GM12878 (cell line): ENCODE measurements around the gene PRKCZ. TPM values are rescaled to one million over a fixed set of nuclear protein-coding genes. Genes with fewer than 3 reads are reported as not detected.

Experiments
- ATAC-seq: fragments of 200-7000 bp; cut with Tn5 transposase; 3 replicates; pipeline ENCODE4 v1.9.1; 2020; ENCODE audit warnings: mild to moderate bottlenecking, moderate library complexity
- BruUV-seq: library from RNA; stranded (reverse); fragments of 400-500 nt; replicated peaks from 2 replicates; lab custom pipeline; 2021; lab: Mats Ljungman, UMichigan
- CTCF ChIA-PET: fragments of 300-600 bp; sonication (Branson Sonifier 250); formaldehyde crosslinking; extraction: SDS; loops from one replicate; lab custom pipeline; 2021; ENCODE audit warnings: inconsistent platforms; lab: Yijun Ruan, JAX
- POLR2A ChIA-PET: fragments of 350-600 bp; formaldehyde crosslinking; extraction: SDS; loops from one replicate; lab custom pipeline; 2021; ENCODE audit warnings: inconsistent platforms; lab: Charles Lee
- RAD21 ChIA-PET: fragments of 300-600 bp; sonication (Branson Sonifier 250); formaldehyde crosslinking; loops from one replicate; lab custom pipeline; 2023; ENCODE audit warnings: antibody characterized with exemption; ENCODE audit not compliant: unreplicated experiment; lab: Charles Lee
- SMC1A ChIA-PET: fragments of 300-600 bp; sonication (Branson Sonifier 250); formaldehyde crosslinking; loops from one replicate; lab custom pipeline; 2023; ENCODE audit not compliant: unreplicated experiment, uncharacterized antibody; lab: Charles Lee
- DNase-seq: peaks from one replicate; pipeline ENCODE4 v3.0.0-alpha.2; 2011; ENCODE audit warnings: low read depth, low spot score
- FAIRE-seq: peaks from 3 replicates; lab custom pipeline; 2011; peaks lifted over from hg19 to GRCh38; lab: Jason Lieb, UNC
- H2AFZ ChIP-seq: 2 replicates; pipeline ENCODE4 v1.6.0; 2011; ENCODE audit warnings: low read depth, low read length, control low read depth; ENCODE audit not compliant: control insufficient read depth
- H3K27ac ChIP-seq: 2 replicates; pipeline ENCODE4 v1.5.1; 2011; ENCODE audit warnings: control low read depth; ENCODE audit not compliant: control insufficient read depth, insufficient read depth
- H3K27me3 ChIP-seq, 2 experiments: replicated peaks in 1 of 2; 2 replicates each; pipeline versions ENCODE4 v1.6.0 to v1.6.1; 2011; ENCODE audit warnings: low read length in 1 of 2; ENCODE audit not compliant: control insufficient read depth in 2 of 2, insufficient read depth in 2 of 2
- H3K36me3 ChIP-seq, 2 experiments: 2 replicates each; pipeline ENCODE4 v1.5.1; 2011; ENCODE audit warnings: low read length in 1 of 2; ENCODE audit not compliant: control insufficient read depth in 2 of 2, insufficient read depth in 2 of 2
- H3K4me1 ChIP-seq: 2 replicates; pipeline ENCODE4 v1.6.1; 2011; ENCODE audit warnings: mild to moderate bottlenecking, low read length, moderate library complexity, mixed read lengths; ENCODE audit not compliant: control insufficient read depth, insufficient read depth
- H3K4me2 ChIP-seq: 2 replicates; pipeline ENCODE4 v1.6.0; 2011; ENCODE audit warnings: control low read depth; ENCODE audit not compliant: control insufficient read depth, insufficient read depth
- H3K4me3 ChIP-seq: fragments of 200-600 bp; sonication (generic); 2 replicates; pipeline ENCODE4 v1.5.1; 2016
- H3K79me2 ChIP-seq: 2 replicates; pipeline ENCODE4 v1.6.0; 2011; ENCODE audit warnings: low read length; ENCODE audit not compliant: control insufficient read depth, insufficient read depth
- H3K9ac ChIP-seq: 2 replicates; pipeline ENCODE4 v1.8.0; 2011; ENCODE audit warnings: low read length, control low read depth, mixed read lengths; ENCODE audit not compliant: control insufficient read depth, insufficient read depth
- H3K9me3 ChIP-seq: replicated peaks from 3 replicates; pipeline ENCODE4 v1.5.1; 2011; ENCODE audit warnings: mild to moderate bottlenecking, low read length; ENCODE audit not compliant: control insufficient read depth, insufficient read depth
- H4K20me1 ChIP-seq: 2 replicates; pipeline ENCODE4 v1.6.0; 2011; ENCODE audit not compliant: control insufficient read depth, insufficient read depth
- ASH2L ChIP-seq: fragments of 300-600, 200-600 bp; sonication (generic); IDR thresholded peaks from 2 replicates; pipeline ENCODE4 v1.6.1; 2017; ENCODE audit warnings: low read depth, mild to moderate bottlenecking, borderline replicate concordance
- CHD2 ChIP-seq: IDR thresholded peaks from 2 replicates; pipeline ENCODE4 v1.6.1; 2011; ENCODE audit warnings: low read depth, low read length, improper control_type of control experiment, borderline replicate concordance
- MTA2 ChIP-seq: fragments of 450-650 bp; IDR thresholded peaks from 2 replicates; pipeline ENCODE4 v1.6.1; 2016; ENCODE audit warnings: low read depth, mild to moderate bottlenecking, moderate library complexity
- ZNF24 ChIP-seq: fragments of 450-650 bp; IDR thresholded peaks from 2 replicates; pipeline ENCODE4 v1.6.1; 2017; ENCODE audit warnings: antibody characterized with exemption, mild to moderate bottlenecking
- WGBS: methylation state at CpG from one replicate; pipeline ENCODE4 v1.1.6; 2016; ENCODE audit warnings: low lambda C conversion rate; ENCODE audit not compliant: insufficient replicate concordance, insufficient coverage; ENCODE audit errors: missing lambda C conversion rate; 5-methylcytosine and 5-hydroxymethylcytosine counted together
- in situ Hi-C: fragments of 300-500 bp; cut with MboI; formaldehyde crosslinking; loops from 9 replicates; pipeline ENCODE4 v1.14.3; 2018; ENCODE audit warnings: mixed read lengths
- intact Hi-C: fragments of 100-400 bp; cut with micrococcal nuclease; formaldehyde crosslinking; loops from one replicate; pipeline ENCODE4 v1.14.2; 2022; ENCODE audit not compliant: unreplicated experiment
- polyA plus RNA-seq, 11 experiments: library from polyadenylated mRNA; depleted of rRNA in 4 of 11; unstranded in 6 of 11; stranded (reverse) in 5 of 11; fragments of >200 nt; fragmentation: Nextera tagmentation in 4 of 11; fragmentation: Illumina TruSeq in 1 of 11; extraction: Ambion mirVana in 4 of 11; extraction: Trizol in 1 of 11; gene quantifications; 1 replicate in 1 of 11; 2 replicates in 10 of 11; pipeline versions ENCODE4 v1.2.1 to v1.2.3, GENCODE V29; 2011 to 2016; ENCODE audit warnings: inconsistent platforms in 2 of 11, missing spikeins in 2 of 11, low read depth in 1 of 11
- total RNA-seq, 4 experiments: library from RNA; depleted of rRNA in 3 of 4; stranded (reverse); fragments of >200 nt in 3 of 4; fragmentation: Illumina TruSeq in 1 of 4; extraction: Trizol in 1 of 4; gene quantifications; 2 replicates each; pipeline versions ENCODE4 v1.2.1 to v1.2.3, GENCODE V29; 2013 to 2021
- TF ChIP-seq, protein P1 (sequence below): IDR thresholded peaks from 2 replicates; pipeline ENCODE4 v1.6.1; 2011; ENCODE audit warnings: mild to moderate bottlenecking, low read depth, low read length, moderate library complexity; ENCODE audit not compliant: insufficient replicate concordance

The PRKCZ gene
- total and polyA plus RNA-seq, 10 of the 15 experiments (the other 5 are each of a cell fraction or from before 2014, with no cell fraction given): 0.05 to 1.9 (median 0.64) TPM; not detected in 1

DNA sequence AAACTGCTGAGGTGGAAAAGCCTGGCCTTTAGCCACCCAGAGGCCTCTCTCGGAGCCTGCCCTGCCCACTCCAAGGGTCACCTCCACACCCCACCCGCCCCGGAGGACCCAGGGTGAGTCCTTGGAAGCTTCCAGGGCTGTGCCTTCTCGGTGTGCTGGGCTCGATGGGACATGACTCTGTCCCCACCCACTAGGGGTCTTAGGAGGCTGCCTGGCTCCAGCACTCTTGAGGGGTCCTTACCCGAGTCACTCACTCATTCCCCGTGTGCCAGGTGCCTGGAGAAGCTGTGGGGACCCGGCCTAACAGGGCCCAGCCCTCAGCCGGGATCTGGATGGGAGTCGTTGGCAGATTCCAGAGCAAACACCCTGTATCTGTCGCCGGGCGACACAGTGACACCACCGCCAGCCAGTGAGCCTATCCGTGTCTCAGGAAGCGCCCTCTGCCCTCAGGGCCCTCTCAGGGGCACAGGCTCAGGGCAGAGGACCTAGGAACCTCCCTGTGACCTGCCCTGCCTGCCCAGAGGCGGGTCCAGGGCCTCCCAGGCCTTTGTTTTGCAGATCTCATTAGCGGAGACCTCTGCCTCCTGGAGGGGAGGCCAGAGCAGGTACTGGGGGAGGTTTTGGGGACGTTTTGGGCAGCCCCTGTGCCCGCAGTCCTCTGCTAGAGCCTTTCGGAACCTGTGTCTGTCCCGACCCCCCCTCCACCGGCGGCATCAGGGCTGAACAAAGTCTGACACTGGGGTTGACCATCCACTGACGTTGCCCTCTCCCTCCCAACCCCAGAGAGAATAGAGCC, 3.1 kb upstream of the PRKCZ start:
- H3K4me1 ChIP-seq: no peaks in the 10 kb centered on the region
- no peak for TF ChIP-seq ZNF24
- TF ChIP-seq MTA2: no peak
- TF ChIP-seq CHD2: no peak
- TF ChIP-seq ASH2L: no peak
- TF ChIP-seq, protein P1, sequence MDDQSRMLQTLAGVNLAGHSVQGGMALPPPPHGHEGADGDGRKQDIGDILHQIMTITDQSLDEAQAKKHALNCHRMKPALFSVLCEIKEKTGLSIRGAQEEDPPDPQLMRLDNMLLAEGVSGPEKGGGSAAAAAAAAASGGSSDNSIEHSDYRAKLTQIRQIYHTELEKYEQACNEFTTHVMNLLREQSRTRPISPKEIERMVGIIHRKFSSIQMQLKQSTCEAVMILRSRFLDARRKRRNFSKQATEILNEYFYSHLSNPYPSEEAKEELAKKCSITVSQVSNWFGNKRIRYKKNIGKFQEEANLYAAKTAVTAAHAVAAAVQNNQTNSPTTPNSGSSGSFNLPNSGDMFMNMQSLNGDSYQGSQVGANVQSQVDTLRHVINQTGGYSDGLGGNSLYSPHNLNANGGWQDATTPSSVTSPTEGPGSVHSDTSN: no peak
- H3K36me3 ChIP-seq: no peaks in the 10 kb centered on the region
- intact Hi-C loops (loop anchor here (1.0 to 5.0 kb wide), 2 partner anchors 87 to 105 kb away; no protein-coding TSS in a partner anchor), in situ Hi-C loops (no loop called here)
- DNase-seq: no peak
- no peak overlapping the region for H3K27ac ChIP-seq
- H3K9me3 ChIP-seq: no peaks in the 10 kb centered on the region
- ChIA-PET POLR2A (no interaction called here), SMC1A (no interaction called here), RAD21 (no interaction called here), CTCF (interaction anchor here (0.9 to 1.0 kb wide), 2 partner anchors 12 to 142 kb away, joined by 3 to 4 read pairs; no protein-coding TSS in a partner anchor)
- FAIRE-seq: no peak
- H3K9ac ChIP-seq: no peak overlapping the region
- no peak overlapping the region for H2AFZ ChIP-seq
- no peaks in the 10 kb centered on the region for H4K20me1 ChIP-seq
- no TSS peak for BruUV-seq
- WGBS: 44% methylated on average over 25 of the region's 25 CpGs
- no peaks in the 10 kb centered on the region for H3K79me2 ChIP-seq
- H3K27me3 ChIP-seq: peaks cover 0 to 3% of the 10 kb centered on the region in 2 experiments; a peak in 3 of 4 replicates
- ATAC-seq: no peak
- H3K4me3 ChIP-seq: no peak overlapping the region
- H3K4me2 ChIP-seq: no peak overlapping the region
